Keratinocyte (primary cell): ENCODE measurements around the gene FANK1. TPM values are rescaled to one million over a fixed set of nuclear protein-coding genes. Genes with fewer than 3 reads are reported as not detected.
"Not testable (repeated sequence)": the region's sequence is repeated elsewhere in the genome, so short reads cannot be mapped to it uniquely, and the experiment has no call there.

Experiments used
- DNase-seq: peaks from one replicate; pipeline ENCODE4 v3.0.0-alpha.2; 2011; ENCODE audit warnings: low read depth, missing footprints, low spot score
- FAIRE-seq: peaks from 2 replicates; lab custom pipeline; 2011; peaks lifted over from hg19 to GRCh38; lab: Jason Lieb, UNC
- H2AFZ ChIP-seq: 2 replicates; pipeline ENCODE4 v1.6.0; 2012; ENCODE audit warnings: low read length, control low read depth, inconsistent platforms; ENCODE audit not compliant: control insufficient read depth
- H3K27ac ChIP-seq: 2 replicates; pipeline ENCODE4 v1.5.1; 2011; ENCODE audit warnings: low read length; ENCODE audit not compliant: control insufficient read depth, insufficient read depth
- H3K27me3 ChIP-seq: 3 replicates; pipeline ENCODE4 v1.6.0; 2011; ENCODE audit warnings: low read length; ENCODE audit not compliant: control insufficient read depth, insufficient read depth; ENCODE audit errors: extremely low read depth
- H3K36me3 ChIP-seq, 2 experiments: 2 replicates in 1 of 2; 3 replicates in 1 of 2; pipeline ENCODE4 v1.5.1; 2011; ENCODE audit warnings: low read length in 2 of 2, mild to moderate bottlenecking in 1 of 2; ENCODE audit not compliant: control insufficient read depth in 2 of 2, insufficient read depth in 2 of 2; ENCODE audit errors: extremely low read depth in 1 of 2
- H3K4me1 ChIP-seq: 3 replicates; pipeline ENCODE4 v1.5.1; 2011; ENCODE audit warnings: low read length; ENCODE audit not compliant: control insufficient read depth, insufficient read depth; ENCODE audit errors: extremely low read depth
- H3K4me2 ChIP-seq: 3 replicates; pipeline ENCODE4 v1.6.0; 2011; ENCODE audit warnings: low read depth, low read length; ENCODE audit not compliant: control insufficient read depth, insufficient read depth; ENCODE audit errors: extremely low read depth
- H3K4me3 ChIP-seq, 3 experiments: fragments of 200-600 bp in 1 of 3; sonication (generic) in 1 of 3; 2 replicates in 2 of 3; 3 replicates in 1 of 3; pipeline ENCODE4 v1.5.1; 2011 to 2016; ENCODE audit warnings: low read length in 3 of 3, mild to moderate bottlenecking in 3 of 3, control low read depth in 2 of 3, inconsistent platforms in 1 of 3, low read depth in 1 of 3, mixed read lengths in 1 of 3, mixed run types in 1 of 3, moderate library complexity in 1 of 3; ENCODE audit not compliant: control insufficient read depth in 2 of 3, insufficient read depth in 2 of 3; ENCODE audit errors: extremely low read depth in 1 of 3
- H3K79me2 ChIP-seq: 2 replicates; pipeline ENCODE4 v1.6.0; 2012; ENCODE audit warnings: low read length; ENCODE audit not compliant: control insufficient read depth, insufficient read depth
- H3K9ac ChIP-seq: 3 replicates; pipeline ENCODE4 v1.6.0; 2011; ENCODE audit warnings: low read length; ENCODE audit not compliant: control insufficient read depth, insufficient read depth; ENCODE audit errors: extremely low read depth
- H3K9me1 ChIP-seq: 3 replicates; pipeline ENCODE4 v1.6.0; 2011; ENCODE audit warnings: low read length; ENCODE audit not compliant: control insufficient read depth, insufficient read depth; ENCODE audit errors: extremely low read depth
- H3K9me3 ChIP-seq: 2 replicates; pipeline ENCODE4 v1.5.1; 2012; ENCODE audit warnings: low read depth, low read length; ENCODE audit not compliant: control insufficient read depth
- H4K20me1 ChIP-seq: 3 replicates; pipeline ENCODE4 v1.6.0; 2011; ENCODE audit warnings: low read length; ENCODE audit not compliant: control insufficient read depth, insufficient read depth; ENCODE audit errors: extremely low read depth
- CTCF ChIP-seq, 3 experiments: IDR thresholded peaks in 1 of 3; conservative IDR thresholded peaks in 1 of 3; optimal IDR thresholded peaks in 1 of 3; 2 replicates in 2 of 3; 3 replicates in 1 of 3; pipeline versions ENCODE3 to v1.5.1; 2011; ENCODE audit warnings: low read length in 3 of 3, mild to moderate bottlenecking in 3 of 3, moderate library complexity in 2 of 3, control low read depth in 1 of 3, inconsistent platforms in 1 of 3; ENCODE audit not compliant: insufficient read depth in 2 of 3; ENCODE audit errors: extremely low read depth in 1 of 3
- EZH2 ChIP-seq: IDR thresholded peaks from one replicate; pipeline ENCODE4 v1.6.1; 2012; ENCODE audit warnings: inconsistent platforms, mild to moderate bottlenecking, low read length, moderate library complexity
- dilution Hi-C: fragments of 300-500 bp; cut with MboI; formaldehyde crosslinking; loops from one replicate; pipeline ENCODE4 v1.7.0; 2020; ENCODE audit warnings: low sequenced_read_pairs; ENCODE audit not compliant: extremely low pct_ligation_motif_present
- polyA minus RNA-seq, 3 experiments: library from RNA; depleted of rRNA, polyadenylated mRNA; stranded (reverse); fragments of >200 nt; gene quantifications; 1 replicate in 1 of 3; 2 replicates in 1 of 3; 3 replicates in 1 of 3; pipeline ENCODE4 v1.2.3, GENCODE V29; 2011
- polyA plus RNA-seq, 5 experiments: library from polyadenylated mRNA; depleted of rRNA in 3 of 5; stranded (reverse) in 3 of 5; stranded (forward) in 1 of 5; unstranded in 1 of 5; fragments of >200 nt; gene quantifications; 1 replicate in 1 of 5; 2 replicates in 3 of 5; 3 replicates in 1 of 5; pipeline versions ENCODE4 v1.2.1 to v1.2.3, GENCODE V29; 2011 to 2012; ENCODE audit warnings: missing spikeins in 2 of 5, low read depth in 1 of 5, low replicate concordance in 1 of 5

The FANK1 gene
- polyA plus RNA-seq (7.3 to 14.8 TPM (median 13.4 TPM) in 3 replicates), polyA minus RNA-seq (1.4 to 16.5 TPM (median 7.6 TPM) in 3 replicates)
- polyA plus RNA-seq (2011; ENCODE audit: low read depth): 10.9 TPM
- 12.1 and 14.5 TPM in 2 replicates for polyA plus RNA-seq (2011; cell fraction: cytosol; rRNA removed)
- polyA plus RNA-seq (2011; cell fraction: nucleus; rRNA removed): 26.8 and 29.6 TPM in 2 replicates
- 5.7 and 9.0 TPM in 2 replicates for polyA plus RNA-seq (2012; ENCODE audit: low replicate concordance)
- 2.7 TPM for polyA minus RNA-seq (2011; cell fraction: cytosol; rRNA and poly(A)+ RNA removed)
- polyA minus RNA-seq (2011; cell fraction: nucleus; rRNA and poly(A)+ RNA removed): 5.3 and 18.5 TPM in 2 replicates

- H3K27me3 ChIP-seq, H3K36me3 ChIP-seq, DNase-seq, dilution Hi-C loops, H3K9me1 ChIP-seq, H3K9me3 ChIP-seq, H4K20me1 ChIP-seq, FAIRE-seq: not testable (repeated sequence)
- peak within 1 kb of the TSS; percentile 84 for H3K4me2 ChIP-seq
- peaks cover 30% of the 10 kb centered on the region for H3K79me2 ChIP-seq
- H3K27ac ChIP-seq: peak within 1 kb of the TSS; percentile 85
- peak within 1 kb of the TSS; percentile 87 for H3K9ac ChIP-seq
- peak within 1 kb of the TSS; percentile 72 to 83 (median 82) for H3K4me3 ChIP-seq
- peak within 1 kb of the TSS; percentile 65 for H2AFZ ChIP-seq
- peaks cover 11% of the 10 kb centered on the region for H3K4me1 ChIP-seq
Observed at GRCh38 chr10:125896088-125896934, at the start of gene FANK1. Gene FANK1 (plus strand): TSS chr10:125896564. CDS start chr10:125896643, 79 bp downstream.

- dilution Hi-C loops: no loop called here
- Histone ChIP-seq H3K4me2 (no peak overlapping the region), H3K4me3 (no peak overlapping the region), H3K79me2 (no peaks in the 10 kb centered on the region), H4K20me1 (no peaks in the 10 kb centered on the region), H3K36me3 (peaks cover 11 to 20% of the 10 kb centered on the region in 2 experiments), H3K9ac (no peak overlapping the region), H3K4me1 (no peaks in the 10 kb centered on the region), H3K27ac (no peak overlapping the region), H3K27me3 (no peaks in the 10 kb centered on the region), H2AFZ (no peak overlapping the region), H3K9me1 (no peaks in the 10 kb centered on the region), H3K9me3 (no peaks in the 10 kb centered on the region)
- DNase-seq (no peak), FAIRE-seq (no peak)
- TF ChIP-seq CTCF (optimal IDR thresholded peaks at IDR 0.05 in 1 of 3, IDR thresholded peaks at IDR 0.05 in 1 of 3, conservative IDR thresholded peaks at IDR 0.05 in 1 of 3; ENCODE audit: extremely low read depth in 1 of 3, insufficient read depth in 2 of 3, low read length in 3 of 3): no peak
- TF ChIP-seq EZH2: no peak
Observed at GRCh38 chr10:125846894-125847293, 49.5 kb upstream of the FANK1 start.
